HG02870 (cell line): ENCODE results near the gene FFAR2.
"Not testable (repeated sequence)": the region's sequence is repeated elsewhere in the genome, so short reads cannot be mapped to it uniquely, and the experiment has no call there.

Experiments used
- ATAC-seq: cut with Tn5 transposase; IDR thresholded peaks from one replicate; pipeline ENCODE4 v1.9.1; 2021; ENCODE audit warnings: mild to moderate bottlenecking, moderate library complexity; ENCODE audit not compliant: unreplicated experiment

FFAR2 gene

DNA sequence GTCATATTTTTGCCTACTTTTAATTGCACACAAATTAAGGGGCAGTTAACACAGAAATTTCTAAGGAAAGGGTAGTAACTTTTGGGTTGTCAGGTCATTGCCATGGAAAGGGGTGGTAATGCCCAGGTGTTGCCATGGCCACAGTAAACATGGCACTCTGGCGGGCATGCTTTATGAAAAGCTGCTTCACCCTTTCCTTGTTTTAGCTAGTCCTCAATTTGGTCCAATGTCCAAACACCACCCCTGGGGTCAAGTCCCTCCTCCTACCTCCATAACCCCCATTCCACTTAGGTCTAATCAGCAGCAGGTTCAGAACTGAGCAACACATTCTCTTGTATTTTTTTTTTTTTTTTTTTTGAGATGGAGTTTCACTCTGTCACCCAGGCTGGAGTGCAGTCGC lies 6.6 kb downstream of the FFAR2 start:
- ATAC-seq: no peak

DNA sequence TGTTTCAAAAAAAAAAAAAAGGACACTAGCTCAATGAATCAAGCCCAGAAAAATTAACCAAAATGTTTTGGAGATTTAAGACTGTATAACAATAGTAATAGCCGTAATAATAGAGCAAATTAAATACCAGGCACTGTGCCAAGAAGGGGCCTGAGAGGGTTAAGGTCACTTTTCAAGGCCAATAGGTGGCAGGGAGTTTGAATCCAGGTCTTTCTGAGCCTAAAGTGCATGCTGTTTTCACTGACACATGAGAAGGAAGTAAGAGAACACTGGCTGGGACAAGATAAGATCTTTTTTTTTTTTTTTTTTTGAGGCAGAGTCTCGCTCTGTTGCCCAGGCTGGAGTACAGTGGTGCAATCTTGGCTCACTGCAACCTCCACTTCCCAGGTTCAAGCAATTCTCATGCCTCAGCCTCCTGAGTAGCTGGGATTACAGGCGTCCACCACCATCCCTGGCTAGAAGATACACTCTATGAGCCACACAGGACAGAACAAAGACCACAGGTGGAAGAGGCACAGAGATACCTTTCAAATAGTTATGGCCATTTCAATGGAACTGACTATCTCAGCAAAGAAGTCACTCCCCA lies 7.7 kb downstream of the FFAR2 start:
- no peak for ATAC-seq

DNA sequence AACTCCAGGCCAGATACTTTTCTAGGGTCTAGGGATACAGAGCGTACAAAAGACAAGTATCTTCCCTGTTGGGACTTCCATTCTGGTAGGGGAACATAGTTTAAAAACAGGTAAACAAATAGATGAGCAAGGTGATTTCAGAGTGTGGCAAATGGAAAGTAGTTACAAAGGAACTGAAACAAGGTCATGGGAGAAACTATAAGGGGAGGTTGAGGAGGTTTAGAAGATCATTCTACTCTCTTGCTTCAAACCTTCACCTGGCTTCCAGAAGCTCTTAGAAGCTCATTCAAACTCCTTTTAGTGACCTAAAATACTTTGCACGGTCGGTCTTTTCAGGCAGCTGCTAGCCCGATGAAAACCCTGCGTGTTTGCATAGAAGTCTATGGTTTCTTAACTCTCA lies 9.1 kb downstream of the FFAR2 start:
- no peak for ATAC-seq

DNA sequence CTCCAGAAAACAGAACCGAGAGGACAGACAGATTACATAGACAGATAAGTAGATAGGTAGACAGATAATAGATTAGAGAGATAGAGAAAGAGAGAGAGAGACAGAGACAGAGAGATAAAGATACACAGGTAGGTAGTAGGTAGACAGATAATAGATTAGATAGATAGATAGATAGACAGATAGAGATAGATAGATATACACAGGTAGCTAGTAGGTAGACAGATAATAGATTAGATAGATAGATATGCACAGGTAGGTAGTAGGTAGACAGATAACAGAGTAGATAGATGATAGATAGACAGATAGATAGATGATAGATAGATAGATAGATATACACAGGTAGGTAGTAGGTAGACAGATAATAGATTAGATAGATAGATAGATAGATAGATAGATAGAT lies 10.1 kb downstream of the FFAR2 start:
- no peak for ATAC-seq

DNA sequence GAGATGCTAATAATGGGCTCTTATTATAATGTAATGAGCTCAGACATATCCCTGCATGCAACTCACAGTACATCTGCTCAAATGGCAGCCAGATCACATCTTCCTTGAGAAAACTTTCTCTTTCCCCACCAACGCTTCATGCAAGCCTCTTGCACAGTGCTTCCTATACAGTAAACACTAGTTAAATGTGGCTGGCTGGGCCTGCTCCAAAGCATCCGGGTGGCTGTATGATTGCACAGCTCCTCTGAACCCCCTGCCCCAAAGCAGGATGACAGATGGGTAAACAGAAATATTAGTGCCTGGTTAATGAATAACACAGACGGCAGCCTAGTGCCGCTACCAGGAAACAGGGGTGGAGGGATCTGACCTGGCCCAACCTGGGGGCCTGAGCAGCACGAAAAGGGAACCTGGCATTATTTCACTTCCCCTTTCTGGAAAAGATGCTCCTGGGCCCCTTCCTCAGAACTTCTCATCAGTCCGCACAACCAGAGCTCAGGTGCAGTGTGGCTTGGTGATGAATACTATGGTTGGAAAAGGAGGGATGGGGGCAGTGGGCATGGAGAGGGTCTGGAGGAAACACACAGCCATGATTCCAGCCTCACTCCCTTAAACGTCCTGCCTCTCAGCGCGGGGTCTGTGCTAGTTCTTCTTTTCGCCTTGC lies 10.8 kb downstream of the FFAR2 start:
- no peak for ATAC-seq

DNA sequence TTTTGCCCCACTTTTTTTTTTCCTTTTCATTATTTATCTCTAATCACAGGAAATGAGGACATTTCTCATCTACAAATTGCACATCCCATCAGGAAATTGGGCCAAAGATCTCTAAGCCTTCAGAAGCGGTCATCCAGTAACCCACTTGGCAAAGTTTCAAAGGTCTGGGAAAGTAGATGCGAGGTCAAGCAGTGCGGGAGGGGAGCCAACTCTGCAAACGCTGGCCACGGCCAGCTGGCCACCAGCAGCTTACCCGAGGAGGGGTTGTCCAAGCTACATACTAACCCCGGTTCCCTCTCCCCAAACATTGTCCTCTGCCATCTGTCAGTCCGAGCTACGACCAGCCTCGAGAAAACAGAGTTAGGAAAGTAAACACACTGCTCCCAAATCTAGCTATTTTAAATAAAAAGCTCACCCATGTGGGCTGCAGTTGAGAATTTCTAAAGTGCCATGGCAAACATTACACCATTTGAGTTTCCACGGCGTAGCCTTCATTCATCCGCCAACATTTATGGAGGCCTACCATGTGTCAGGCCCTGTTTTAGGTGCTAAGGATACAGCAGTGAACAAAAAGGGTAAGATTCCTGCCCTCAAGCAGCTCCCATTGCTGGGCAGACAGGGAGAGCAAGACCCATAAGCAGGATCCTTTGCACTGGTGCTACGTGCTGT lies 11.5 kb downstream of the FFAR2 start:
- no peak for ATAC-seq

DNA sequence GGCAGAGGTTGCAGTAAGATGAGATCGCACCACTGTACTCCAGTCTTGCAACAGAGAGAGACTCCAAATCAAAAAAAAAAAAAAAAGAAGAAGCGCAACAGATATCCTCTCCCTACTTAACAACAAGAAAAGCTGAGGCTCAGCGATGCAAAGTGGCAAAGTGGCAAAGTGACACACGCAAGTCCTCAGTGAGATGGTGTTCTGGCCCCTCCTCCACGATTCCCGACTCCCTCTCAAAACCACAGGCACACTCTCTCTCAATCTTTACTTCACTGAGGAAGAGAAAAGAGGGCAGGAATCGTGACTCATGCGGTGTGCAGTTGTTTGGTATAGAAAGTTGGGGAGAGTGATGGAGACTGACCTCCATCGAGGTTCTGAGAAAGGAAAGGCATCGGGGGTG lies 12.6 kb downstream of the FFAR2 start:
- no peak for ATAC-seq

DNA sequence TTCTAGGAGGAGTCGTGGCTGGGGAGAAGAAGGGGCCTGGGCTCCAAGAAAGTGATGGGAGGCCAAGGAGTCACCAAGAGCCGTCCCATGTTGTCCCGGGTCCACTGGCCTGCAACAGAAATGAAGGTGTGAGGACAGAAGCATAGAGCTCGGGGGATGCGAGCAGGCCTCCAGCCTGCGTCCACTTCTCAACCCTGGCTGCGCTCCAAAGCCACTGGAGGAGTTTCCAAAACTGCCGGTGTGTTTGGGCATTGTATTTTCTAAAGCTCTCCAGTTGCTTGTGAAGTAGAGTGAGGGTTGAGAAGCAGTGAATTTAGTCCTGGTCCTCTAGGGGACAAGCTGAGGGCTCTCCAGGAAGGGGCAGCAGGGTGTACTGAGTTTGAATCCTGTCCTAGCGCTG lies 13.0 kb downstream of the FFAR2 start:
- ATAC-seq: no peak

DNA sequence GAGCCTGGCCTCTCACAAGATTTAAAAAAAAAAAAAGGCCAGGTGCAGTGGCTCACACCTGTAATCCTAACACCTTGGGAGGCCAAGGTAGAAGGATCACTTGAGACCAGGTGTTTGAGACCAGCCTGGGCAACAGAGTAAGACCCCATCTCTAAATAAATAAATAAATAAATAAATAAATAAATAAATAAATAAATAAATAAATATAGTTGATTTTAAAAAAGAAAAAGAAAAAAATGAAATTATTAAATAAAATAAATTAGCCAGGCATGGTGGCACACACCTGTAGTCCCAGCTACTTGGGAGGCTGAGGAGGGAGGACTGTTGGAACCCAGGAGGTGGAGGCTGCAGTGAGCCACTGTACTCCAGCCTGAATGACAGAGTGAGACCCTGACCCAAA lies 13.7 kb downstream of the FFAR2 start:
- not testable (repeated sequence) for ATAC-seq

DNA sequence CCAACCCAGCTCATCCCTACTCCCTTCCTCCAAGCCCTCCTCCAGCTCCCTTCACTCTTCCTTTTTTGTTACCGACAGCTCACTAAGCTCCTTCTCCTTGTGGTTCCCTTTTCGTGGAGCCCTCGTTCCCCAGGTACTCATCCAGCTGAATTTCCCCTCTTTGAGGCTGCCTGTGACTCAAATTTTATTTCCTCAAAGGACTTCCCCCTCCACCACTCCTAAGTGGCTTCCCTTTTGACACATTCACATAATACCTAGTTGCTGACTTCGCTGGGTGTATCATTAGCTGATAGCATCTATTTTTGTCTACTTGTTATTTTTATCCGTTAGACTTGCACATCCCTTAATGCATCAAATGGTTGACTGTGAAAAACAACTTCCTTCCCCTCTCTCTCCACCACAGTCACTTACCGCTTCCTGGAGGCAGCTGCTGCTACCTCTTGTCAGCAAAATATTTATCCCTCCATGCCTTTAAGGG lies 14.5 kb downstream of the FFAR2 start:
- peak; percentile 58 for ATAC-seq

DNA sequence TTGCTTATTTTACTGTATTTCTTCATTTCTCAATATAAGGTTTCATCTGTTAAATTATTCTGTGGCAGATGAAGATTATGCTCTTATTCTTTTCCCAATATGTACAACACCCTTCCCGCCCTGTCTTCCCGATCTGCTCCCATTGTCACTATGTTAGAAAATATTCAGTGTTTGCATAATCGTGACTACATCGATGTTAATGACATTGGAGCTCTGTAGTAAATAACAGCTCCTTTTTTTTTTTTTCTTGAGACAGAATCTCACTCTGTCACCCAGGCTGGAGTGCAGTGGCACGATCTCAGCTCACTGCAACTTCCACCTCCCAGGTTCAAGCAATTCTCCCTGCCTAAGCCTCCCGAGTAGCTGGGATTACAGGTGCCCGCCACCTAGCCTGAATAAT lies 14.9 kb downstream of the FFAR2 start:
- not testable (repeated sequence) for ATAC-seq

DNA sequence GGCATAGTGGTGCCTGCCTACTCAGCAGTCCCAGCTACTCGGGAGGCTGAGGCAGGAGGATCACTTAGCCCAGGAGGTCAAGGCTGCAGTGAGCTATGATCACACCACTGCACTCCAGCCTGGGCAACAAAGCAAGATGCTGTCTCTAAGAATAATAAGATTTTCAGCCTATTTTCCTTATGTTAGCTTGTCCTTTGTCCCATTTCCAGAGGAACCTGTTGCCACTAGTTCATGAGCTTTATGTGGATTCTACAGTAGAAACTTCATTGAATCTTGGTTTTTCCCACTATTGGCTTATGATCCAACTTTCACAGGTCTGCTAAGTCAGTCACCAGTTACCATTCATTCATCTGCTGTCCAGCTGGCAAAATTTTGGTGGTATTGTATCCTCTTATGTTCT lies 18.2 kb downstream of the FFAR2 start:
- no peak for ATAC-seq

DNA sequence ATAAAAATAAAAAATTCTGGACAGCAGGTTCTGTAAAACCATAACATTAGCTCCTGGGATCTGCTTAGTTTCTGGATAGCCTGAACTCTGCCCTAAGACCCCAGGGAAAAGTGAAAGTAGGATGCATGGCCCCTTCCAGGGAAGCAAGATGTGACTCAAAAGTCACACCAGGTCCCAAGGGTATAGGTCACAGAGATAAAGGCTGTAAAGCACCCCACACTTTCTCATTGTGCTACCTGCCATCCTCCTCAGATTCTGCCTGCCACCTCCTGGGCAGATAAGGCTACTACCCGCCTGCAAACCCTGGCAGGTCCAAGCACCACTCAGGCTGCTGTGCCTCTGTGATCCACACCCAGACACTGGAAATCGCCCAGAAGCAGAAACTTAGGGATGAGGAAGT lies 20.6 kb downstream of the FFAR2 start:
- peak; percentile 69 for ATAC-seq

DNA sequence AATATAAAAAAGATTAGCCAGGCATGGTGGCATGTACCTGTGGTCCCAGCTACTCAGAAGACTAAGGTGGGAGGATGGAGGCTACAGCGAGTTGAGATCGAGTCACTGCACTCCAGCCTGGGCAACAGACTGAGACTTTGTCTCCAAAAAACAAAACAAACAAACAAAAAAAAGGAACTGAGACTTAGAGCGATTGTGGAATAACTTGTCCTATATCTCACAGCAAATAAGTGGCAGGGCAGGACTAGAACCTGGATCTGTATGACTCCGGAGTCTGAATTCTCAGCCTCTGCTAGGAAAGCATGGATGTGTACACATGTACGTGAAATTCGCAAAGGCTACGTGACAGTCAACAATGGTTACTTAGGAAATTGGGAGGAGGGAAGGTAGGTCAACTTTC lies 22.1 kb downstream of the FFAR2 start:
- ATAC-seq: no peak

DNA sequence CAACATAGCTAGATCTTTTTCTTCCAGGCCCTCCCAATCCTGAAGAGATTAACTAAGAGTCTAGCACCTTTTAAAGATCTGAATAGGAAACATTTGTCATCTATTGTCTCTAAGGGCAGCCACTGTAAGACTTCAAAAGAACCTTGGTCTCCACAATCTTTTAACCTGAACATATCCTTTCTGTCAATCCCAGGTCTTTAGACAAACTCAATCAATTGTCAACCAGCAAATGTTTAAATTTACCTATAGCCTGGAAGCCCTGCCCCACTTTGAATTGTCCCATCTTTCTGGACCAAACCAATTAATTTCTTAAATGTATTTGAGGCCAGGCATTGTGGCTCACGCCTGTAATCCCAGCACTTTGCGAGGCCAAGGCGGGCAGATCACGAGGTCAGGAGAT lies 23.0 kb downstream of the FFAR2 start:
- not testable (repeated sequence) for ATAC-seq

DNA sequence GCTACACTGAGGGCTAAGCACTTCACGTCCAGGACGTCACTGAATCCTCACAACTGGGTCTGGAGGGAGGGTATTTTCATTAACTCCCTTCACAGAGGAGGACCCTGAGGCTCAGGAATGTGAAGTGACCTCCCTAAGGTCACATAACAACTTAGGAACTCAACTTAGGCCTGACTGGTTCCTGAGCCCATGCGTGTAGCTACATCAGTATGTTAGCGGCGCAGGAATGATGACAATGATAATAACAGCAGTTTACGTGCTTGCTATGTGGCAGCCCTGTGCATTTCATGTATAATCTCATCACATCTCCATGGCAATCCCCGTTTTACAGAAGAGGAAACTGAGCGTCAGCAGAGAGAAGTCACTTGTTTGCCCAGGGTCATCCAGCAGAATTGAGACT lies 23.9 kb downstream of the FFAR2 start:
- no peak for ATAC-seq

DNA sequence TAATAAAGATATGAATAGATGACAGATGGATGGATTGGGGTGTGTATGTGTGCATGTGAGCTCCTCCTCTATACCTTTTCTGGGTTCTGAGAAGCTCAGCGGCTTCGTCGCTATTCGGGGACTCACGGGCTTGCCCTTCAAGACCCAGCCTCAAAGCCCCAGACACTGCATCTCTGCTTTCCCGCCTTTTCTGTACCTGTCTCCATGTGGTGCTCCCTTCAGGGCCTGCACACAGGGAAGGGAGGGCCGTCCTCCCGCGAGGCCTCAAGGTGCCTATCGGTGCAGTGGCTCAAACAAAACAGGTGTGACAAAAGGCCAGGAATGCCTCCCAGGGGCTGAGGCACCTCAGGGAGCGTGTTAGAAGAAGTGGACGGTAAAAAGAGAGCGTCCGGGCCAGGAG lies 26.0 kb downstream of the FFAR2 start:
- no peak for ATAC-seq

DNA sequence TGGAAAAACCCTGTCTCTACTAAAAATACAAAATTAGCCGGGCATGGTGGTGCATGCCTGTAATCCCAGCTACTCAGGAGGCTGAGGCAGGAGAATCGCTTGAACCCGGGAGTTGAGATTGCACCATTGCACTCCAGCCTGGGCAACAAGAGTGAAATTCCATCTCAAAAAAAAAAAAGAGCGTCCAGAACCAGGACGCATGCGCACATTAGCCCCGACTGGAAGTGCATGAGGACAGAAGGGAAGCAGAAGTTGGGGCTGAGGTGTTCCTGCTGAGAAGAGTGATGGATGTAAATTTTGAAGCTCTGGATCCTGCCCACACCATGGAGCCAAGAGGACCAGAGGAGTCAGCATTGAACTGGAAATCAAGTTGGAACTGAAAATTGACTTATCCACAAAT lies 26.5 kb downstream of the FFAR2 start:
- not testable (repeated sequence) for ATAC-seq

DNA sequence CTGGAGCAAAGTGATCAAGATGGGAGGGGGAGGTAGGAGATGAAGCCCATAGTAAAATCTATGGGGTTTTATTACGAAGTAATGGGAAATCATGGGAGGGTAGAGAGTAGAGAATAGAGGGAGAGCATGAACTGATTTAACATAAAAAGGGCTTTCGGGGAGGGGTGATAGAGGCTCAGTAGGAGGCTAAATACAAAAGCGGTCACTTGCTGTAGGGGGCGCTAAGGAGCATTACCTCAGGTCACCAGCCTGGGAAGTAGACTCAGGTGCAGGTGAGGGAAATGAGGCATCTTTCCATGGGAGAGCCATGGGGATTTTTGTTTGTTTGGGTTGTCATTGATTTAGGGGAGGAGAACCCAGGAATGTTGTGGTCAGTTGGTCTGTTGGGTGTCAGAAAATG lies 28.1 kb downstream of the FFAR2 start:
- ATAC-seq: no peak

DNA sequence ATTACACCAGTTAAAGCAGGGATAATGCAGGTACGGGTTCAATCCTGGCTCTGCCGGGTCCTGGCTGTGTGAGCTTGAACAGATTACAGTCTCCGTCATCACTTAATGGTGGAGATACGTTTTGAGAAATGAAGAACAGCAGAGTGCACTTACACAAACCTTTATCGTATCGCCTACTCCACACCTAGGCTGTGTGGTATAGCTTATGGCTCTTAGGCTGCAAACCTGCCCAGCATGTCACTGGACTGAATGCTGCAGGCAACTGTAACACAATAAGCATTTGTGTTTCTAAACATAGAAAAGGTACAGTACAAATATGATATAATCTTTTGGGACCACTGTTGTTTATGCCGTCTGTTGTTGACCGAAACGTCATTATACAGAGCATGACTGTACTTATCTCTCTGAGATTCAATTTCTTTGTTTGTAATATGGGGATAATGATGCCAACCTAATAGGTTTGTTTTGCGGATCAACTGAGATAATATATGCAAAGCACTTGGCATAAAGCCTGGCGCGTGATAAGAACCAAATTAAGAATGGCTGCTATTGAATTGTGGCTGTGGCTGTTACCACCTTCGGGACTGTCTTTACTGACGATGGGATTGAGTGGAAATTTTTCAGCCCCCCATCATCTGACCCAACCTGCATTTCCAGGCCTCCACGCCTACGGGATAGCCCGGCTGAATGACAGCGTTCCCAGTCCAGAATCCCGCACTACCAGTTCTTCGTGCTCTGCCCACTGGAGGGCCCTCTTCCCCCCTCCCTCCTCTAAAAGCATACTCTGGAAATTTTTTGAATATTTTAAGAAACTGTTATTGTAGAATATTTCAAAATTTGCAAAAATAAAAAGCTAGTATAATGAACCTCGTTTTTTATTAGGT lies 31.0 kb downstream of the FFAR2 start:
- no peak for ATAC-seq

DNA sequence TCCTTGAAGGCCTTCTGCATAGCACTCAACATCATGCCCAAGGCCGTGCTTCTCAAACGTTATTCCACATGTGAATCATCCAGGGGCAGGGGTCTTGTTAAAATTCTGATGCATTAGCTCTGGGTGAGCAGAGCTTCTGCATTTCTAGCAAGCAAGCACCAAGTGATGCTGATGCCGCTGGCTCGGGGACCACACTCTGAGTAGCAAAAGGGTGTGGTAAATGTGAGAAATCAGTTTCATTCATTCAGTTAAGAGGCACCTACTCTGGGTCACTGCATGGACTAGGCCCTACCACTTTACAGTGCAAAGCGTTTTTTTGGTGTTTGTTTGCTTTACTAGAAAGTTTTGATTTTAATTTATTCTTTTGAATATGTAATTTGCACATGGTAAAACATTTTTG lies 35.0 kb downstream of the FFAR2 start:
- ATAC-seq: no peak
